Left ventricle myocardium inferior (tissue), 1 donor: ENCODE results near the gene PKNOX2. TPM values are rescaled to one million over a fixed set of nuclear protein-coding genes. Genes with fewer than 3 reads are reported as not detected.

Experiments used
- DNase-seq: peaks from one replicate; pipeline ENCODE4 v3.0.0-alpha.2; 2020
- H3K27ac ChIP-seq: fragments of 200-600 bp; replicated peaks from 2 replicates; pipeline ENCODE4 v1.8.0; 2021
- H3K27me3 ChIP-seq: fragments of 200-600 bp; 2 replicates; pipeline ENCODE4 v1.8.0; 2021; ENCODE audit warnings: low read depth
- H3K36me3 ChIP-seq: fragments of 200-600 bp; 2 replicates; pipeline ENCODE4 v1.8.0; 2021
- H3K4me1 ChIP-seq: fragments of 200-600 bp; 2 replicates; pipeline ENCODE4 v1.8.0; 2021
- H3K4me3 ChIP-seq: fragments of 200-600 bp; 2 replicates; pipeline ENCODE4 v1.8.0; 2021; ENCODE audit warnings: mild to moderate bottlenecking, moderate library complexity
- H3K9me3 ChIP-seq: fragments of 200-600 bp; replicated peaks from 2 replicates; pipeline ENCODE4 v1.8.0; 2021
- CTCF ChIP-seq: fragments of 200-600 bp; IDR thresholded peaks from 2 replicates; pipeline ENCODE4 v1.8.0; 2021; ENCODE audit warnings: antibody characterized with exemption, mild to moderate bottlenecking, borderline replicate concordance
- intact Hi-C: fragments of 100-400 bp; cut with micrococcal nuclease; formaldehyde crosslinking; loops from one replicate; pipeline ENCODE4 v1.11.0; 2022
- total RNA-seq: library from RNA; stranded (reverse); fragmentation: NEBNext Ultra II Directional; extraction: Animal tissue kit (Norgen Biotek cat#: 25700); gene quantifications from one replicate; pipeline ENCODE4 v1.2.1, GENCODE V29; 2021
- donor health status: DM: no; HTN: yes; CAD: no; lungs with severe emphysema.

PKNOX2 gene
- total RNA-seq, 1 donor from 2014 or later, result 6.2 TPM

GRCh38 chr11:125374398-125374797, 209.8 kb downstream of the PKNOX2 start:
- peak overlapping the region; percentile 74 for H3K27ac ChIP-seq
- H3K9me3 ChIP-seq, result no peaks in the 10 kb centered on the region
- no peak overlapping the region for H3K4me3 ChIP-seq
- intact Hi-C loops, result no loop called here
- H3K36me3 ChIP-seq, result no peaks in the 10 kb centered on the region
- peaks cover 61% of the 10 kb centered on the region for H3K4me1 ChIP-seq
- no peak for TF ChIP-seq CTCF
- H3K27me3 ChIP-seq, result no peaks in the 10 kb centered on the region
- no peak for DNase-seq

- H3K27ac ChIP-seq, result peak overlapping the region; percentile 74
- no peaks in the 10 kb centered on the region for H3K36me3 ChIP-seq
- TF ChIP-seq CTCF, result no peak
- peaks cover 59% of the 10 kb centered on the region for H3K4me1 ChIP-seq
- intact Hi-C loops, result no loop called here
- H3K4me3 ChIP-seq, result no peak overlapping the region
- no peaks in the 10 kb centered on the region for H3K9me3 ChIP-seq
- H3K27me3 ChIP-seq, result no peaks in the 10 kb centered on the region
- DNase-seq, result no peak
Observed at GRCh38 chr11:125375146-125375545, 210.6 kb downstream of the PKNOX2 start.

- peak; percentile 78 for DNase-seq
- intact Hi-C loops, result no loop called here
- no peak for TF ChIP-seq CTCF
- Histone ChIP-seq H3K27ac (peak overlapping the region; percentile 74), H3K4me1 (peaks cover 59% of the 10 kb centered on the region), H3K4me3 (no peak overlapping the region), H3K27me3 (no peaks in the 10 kb centered on the region), H3K9me3 (no peaks in the 10 kb centered on the region), H3K36me3 (no peaks in the 10 kb centered on the region)
Observed at GRCh38 chr11:125376117-125376516, 211.6 kb downstream of the PKNOX2 start.

- no peaks in the 10 kb centered on the region for H3K36me3 ChIP-seq
- intact Hi-C loops, result no loop called here
Observed at GRCh38 chr11:125376856-125377255, 212.3 kb downstream of the PKNOX2 start.

GRCh38 chr11:125378083-125378482, 213.5 kb downstream of the PKNOX2 start:
- DNase-seq, result no peak
- no peaks in the 10 kb centered on the region for H3K9me3 ChIP-seq
- no peak overlapping the region for H3K27ac ChIP-seq
- H3K27me3 ChIP-seq, result no peaks in the 10 kb centered on the region
- intact Hi-C loops, result no loop called here
- H3K36me3 ChIP-seq, result no peaks in the 10 kb centered on the region
- no peak overlapping the region for H3K4me3 ChIP-seq
- H3K4me1 ChIP-seq, result peaks cover 49% of the 10 kb centered on the region
- TF ChIP-seq CTCF, result no peak

More at GRCh38 chr11:125376856-125377255, 212.3 kb downstream of the PKNOX2 start:
- DNase-seq, result no peak
- no peak overlapping the region for H3K4me3 ChIP-seq
- no peaks in the 10 kb centered on the region for H3K9me3 ChIP-seq
- H3K27me3 ChIP-seq, result no peaks in the 10 kb centered on the region
- TF ChIP-seq CTCF, result no peak
- peaks cover 59% of the 10 kb centered on the region for H3K4me1 ChIP-seq
- H3K27ac ChIP-seq, result peak overlapping the region; percentile 74

- Histone ChIP-seq H3K4me3 (no peak overlapping the region), H3K4me1 (peaks cover 44% of the 10 kb centered on the region), H3K27me3 (no peaks in the 10 kb centered on the region), H3K27ac (no peak overlapping the region), H3K9me3 (no peaks in the 10 kb centered on the region), H3K36me3 (no peaks in the 10 kb centered on the region)
- TF ChIP-seq CTCF, result no peak
- intact Hi-C loops, result no loop called here
- DNase-seq, result no peak
Observed at GRCh38 chr11:125378571-125378970, 214.0 kb downstream of the PKNOX2 start.
